Gastrocnemius medialis (tissue), 4 donors: ENCODE data around the gene MTURN.

Experiments
- CTCF ChIP-seq, 5 experiments: fragments of 450-650 bp in 3 of 5; fragments of 200-600 bp in 2 of 5; sonication (generic) in 2 of 5; IDR thresholded peaks in 4 of 5; conservative IDR thresholded peaks in 1 of 5; 1 replicate in 4 of 5; 2 replicates in 1 of 5; pipeline ENCODE4 v1.5.1; 2016 to 2019; ENCODE audit warnings: antibody characterized with exemption in 5 of 5, mild to moderate bottlenecking in 3 of 5, moderate library complexity in 3 of 5
- POLR2A ChIP-seq, 2 donors: fragments of 450-650 bp; IDR thresholded peaks; one replicate each; pipeline ENCODE4 v1.6.1; 2017; ENCODE audit warnings: antibody characterized with exemption in 2 of 2, mild to moderate bottlenecking in 2 of 2, moderate library complexity in 2 of 2

- TF ChIP-seq CTCF (IDR thresholded peaks at IDR 0.05 in 4 of 5, conservative IDR thresholded peaks at IDR 0.05 in 1 of 5) (no peak), POLR2A (IDR thresholded peaks at IDR 0.05) (no peak)
Measured at GRCh38 chr7:30146127-30146612, 11.4 kb downstream of the MTURN start.
